GM18873 (cell line): ENCODE data around the gene OMD.
"Not testable (repeated sequence)": the region's sequence is repeated elsewhere in the genome, so short reads cannot be mapped to it uniquely, and the experiment has no call there.

ENCODE experiments used
- ATAC-seq: cut with Tn5 transposase; IDR thresholded peaks from one replicate; pipeline ENCODE4 v1.9.1; 2021; ENCODE audit warnings: mild to moderate bottlenecking, moderate library complexity, moderate number of reproducible peaks; ENCODE audit not compliant: unreplicated experiment, low FRiP score

Gene OMD

GRCh38 chr9:92422611-92423338 lies 1.5 kb downstream of the OMD start:
- ATAC-seq: no peak

GRCh38 chr9:92414566-92414965 lies 9.7 kb downstream of the OMD start:
- ATAC-seq: no peak

GRCh38 chr9:92411157-92411556 lies 13.1 kb downstream of the OMD start:
- not testable (repeated sequence) for ATAC-seq

GRCh38 chr9:92408747-92409478 lies 15.4 kb downstream of the OMD start:
- ATAC-seq: no peak

DNA sequence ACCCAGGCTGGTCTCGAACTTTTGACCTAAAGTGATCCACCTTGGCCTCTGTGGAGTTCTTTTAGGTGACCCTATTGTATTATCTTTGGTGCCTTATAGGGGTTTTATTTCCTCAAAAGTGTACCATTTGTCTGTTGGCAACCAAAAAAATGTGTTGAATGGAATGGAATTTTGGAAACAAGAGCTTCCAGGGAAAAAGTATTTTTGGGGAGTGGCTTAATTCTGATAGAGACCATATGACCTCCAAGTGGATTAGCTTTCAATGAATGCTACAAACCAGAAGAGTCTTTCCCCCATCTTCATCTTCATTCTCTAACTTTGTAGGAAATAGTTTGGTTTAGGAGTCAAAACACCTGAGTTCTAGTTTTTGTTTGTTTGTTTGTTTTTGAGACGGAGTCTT lies 16.5 kb downstream of the OMD start:
- ATAC-seq: no peak

DNA sequence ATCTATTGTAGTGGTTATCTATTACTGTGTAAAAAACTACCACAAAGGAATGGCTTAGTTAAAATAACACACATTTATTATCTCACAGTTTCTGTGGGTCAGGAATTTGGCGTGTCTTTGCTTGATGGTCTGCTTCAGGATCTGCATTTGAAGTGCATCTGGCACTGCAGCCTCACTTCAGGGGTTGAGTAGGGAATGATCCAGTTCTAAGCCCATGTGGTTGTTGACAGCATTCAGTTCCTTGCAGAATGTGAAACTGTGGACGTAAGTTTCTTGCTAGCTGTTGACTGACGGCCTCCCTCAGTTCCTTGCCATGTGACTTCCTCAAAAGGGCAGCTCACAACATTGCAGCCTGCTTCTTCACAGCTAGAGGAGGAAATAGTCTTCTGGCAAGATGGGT lies 17.8 kb downstream of the OMD start:
- no peak for ATAC-seq

GRCh38 chr9:92405818-92406217 lies 18.5 kb downstream of the OMD start:
- ATAC-seq: no peak

- ATAC-seq: no peak
These were observed 20.0 kb downstream of the OMD start, which contains the start of gene OGN for GRCh38 chr9:92404042-92404836. Gene OGN, minus strand, starts transcription at chr9:92404578. Its CDS starts 1,171 bp downstream, at chr9:92403407.

GRCh38 chr9:92402826-92403745 lies 21.2 kb downstream of the OMD start:
- ATAC-seq: no peak

DNA sequence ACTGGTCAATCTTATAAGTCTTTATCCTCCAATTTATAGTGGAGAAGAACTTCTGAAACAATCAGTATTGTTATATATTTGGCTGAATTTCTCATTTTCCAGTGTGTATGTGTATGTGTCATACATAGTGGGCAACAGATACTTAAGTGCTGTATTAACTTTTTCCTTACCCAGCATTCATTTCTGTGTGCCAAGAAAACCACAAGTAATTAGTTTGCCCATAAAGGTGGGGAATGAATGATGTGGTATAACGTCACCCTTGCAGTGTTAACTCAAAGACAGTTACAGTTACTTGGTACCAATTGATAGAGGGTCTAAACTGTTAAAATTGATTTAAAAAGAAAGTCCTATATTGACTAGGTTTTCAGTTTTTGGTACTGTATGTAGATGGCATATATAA lies 21.9 kb downstream of the OMD start:
- no peak for ATAC-seq

GRCh38 chr9:92397853-92398252 lies 26.4 kb downstream of the OMD start:
- ATAC-seq: no peak

DNA sequence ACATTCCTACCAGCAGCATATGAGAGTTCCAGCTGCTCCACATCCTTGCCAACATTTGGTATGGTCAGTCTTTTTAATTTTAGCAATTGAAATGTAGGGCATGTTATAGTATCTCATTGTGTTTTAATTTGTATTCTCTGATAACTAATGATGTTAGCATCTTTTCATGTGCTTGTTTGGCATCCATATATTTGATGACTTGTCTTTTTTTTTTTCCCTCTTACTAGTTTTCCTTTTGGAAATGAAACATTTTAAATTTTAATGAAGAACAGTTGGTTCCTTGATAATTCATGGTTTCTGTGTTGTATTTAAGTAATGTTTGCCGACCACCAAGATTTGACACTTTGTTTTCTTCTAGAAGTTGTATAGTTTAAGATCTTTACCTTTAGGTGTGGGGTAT lies 28.7 kb downstream of the OMD start:
- no peak for ATAC-seq

GRCh38 chr9:92393686-92394085 lies 30.6 kb downstream of the OMD start:
- no peak for ATAC-seq

GRCh38 chr9:92392690-92393089 lies 31.6 kb downstream of the OMD start:
- no peak for ATAC-seq

DNA sequence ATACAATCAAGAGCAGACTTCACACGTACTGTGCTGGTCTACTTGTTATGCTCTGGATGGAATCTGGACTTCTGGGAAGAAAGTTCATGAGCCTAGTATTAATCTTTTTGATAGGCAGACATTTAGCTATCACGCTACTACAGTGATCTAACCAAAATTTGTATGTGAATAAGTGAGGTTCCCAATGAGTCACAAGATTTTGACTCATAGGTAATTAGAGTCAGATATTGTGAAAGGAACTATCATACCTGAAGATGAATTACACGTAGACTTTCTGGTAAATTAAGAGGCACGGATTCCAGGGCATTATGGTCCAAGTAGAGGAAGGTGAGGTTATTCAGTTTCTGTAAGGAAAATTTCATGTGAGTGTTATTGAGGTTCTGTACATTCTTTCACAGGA lies 38.3 kb downstream of the OMD start:
- no peak for ATAC-seq

- ATAC-seq: no peak
These were observed 38.8 kb downstream of the OMD start for GRCh38 chr9:92385477-92385876.

DNA sequence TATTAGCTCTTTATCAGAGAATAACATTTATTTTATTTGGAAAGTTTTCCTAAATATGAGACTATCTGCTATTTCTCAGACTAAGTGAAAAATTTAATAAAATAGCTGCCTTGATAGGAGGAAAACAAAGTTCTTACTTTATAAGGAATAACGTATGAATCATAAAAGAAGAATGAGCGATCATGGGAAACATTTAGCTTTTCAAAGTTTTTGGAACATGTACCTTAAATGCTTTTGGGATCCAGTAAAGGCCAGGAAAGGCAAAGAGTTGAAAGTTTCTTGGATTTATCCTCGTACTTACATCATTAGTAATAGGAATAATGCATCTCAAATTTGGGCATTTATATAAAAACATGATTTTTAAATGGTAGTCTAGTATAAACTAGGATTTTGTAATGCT lies 39.3 kb downstream of the OMD start:
- no peak for ATAC-seq

DNA sequence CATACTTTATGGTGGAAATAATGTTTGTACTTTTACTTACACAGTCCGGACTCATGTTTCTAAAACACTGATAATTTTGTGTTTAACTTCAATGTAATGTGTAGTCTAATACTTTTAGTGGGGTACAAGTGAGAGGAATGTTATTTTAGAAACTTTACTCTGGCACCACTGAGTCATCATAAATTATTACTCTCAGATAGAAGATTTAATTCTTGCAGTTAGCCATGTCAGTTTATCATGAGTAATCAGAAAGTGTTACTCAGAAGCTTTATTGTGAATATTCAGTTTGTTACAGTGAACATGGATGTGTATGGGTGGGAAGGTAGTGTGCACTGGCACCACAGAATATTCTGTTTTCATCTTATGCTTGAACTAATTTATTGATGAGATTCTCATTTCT lies 39.9 kb downstream of the OMD start:
- ATAC-seq: no peak

- ATAC-seq: no peak
These were observed 42.5 kb downstream of the OMD start for GRCh38 chr9:92381775-92382174.

- ATAC-seq: no peak
These were observed 43.7 kb downstream of the OMD start for GRCh38 chr9:92380603-92381002.
